Fibroblast of mammary gland (primary cell): ENCODE measurements around the gene SMYD3.

Experiments used
- DNase-seq: peaks from one replicate; pipeline ENCODE4 v3.0.0-alpha.2; 2010; ENCODE audit warnings: low read depth
- H3K4me3 ChIP-seq: 2 replicates; pipeline ENCODE4 v1.5.1; 2011; ENCODE audit warnings: low read depth, mild to moderate bottlenecking, low read length, moderate library complexity; ENCODE audit not compliant: control insufficient read depth
- TF ChIP-seq, protein P1 (sequence below): conservative IDR thresholded peaks from 2 replicates; pipeline ENCODE4 v1.5.1; 2011; ENCODE audit warnings: low read depth, low read length, inconsistent platforms; ENCODE audit not compliant: control insufficient read depth, insufficient read depth

The SMYD3 gene

DNA sequence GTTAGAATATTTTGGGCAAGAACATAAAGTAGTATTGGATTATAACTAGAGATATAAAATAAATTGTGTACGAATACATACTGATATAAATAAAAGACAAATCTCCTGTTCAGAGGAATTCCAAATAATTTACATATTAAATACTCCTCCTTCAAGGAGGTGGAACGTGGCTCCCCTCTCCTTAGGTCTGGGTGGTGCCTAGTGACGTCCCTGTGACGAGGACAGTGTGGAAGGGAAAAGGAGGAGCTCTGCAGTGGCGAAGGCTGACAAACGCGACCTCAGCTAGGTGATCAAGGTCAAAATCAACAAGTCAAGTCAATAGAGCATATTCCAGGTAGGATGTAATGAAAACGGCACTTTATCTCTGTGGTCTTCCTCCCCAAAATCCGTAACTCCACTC, 310.0 kb downstream of the SMYD3 start:
- DNase-seq, result no peak
- no peak overlapping the region for H3K4me3 ChIP-seq
- TF ChIP-seq, protein P1, sequence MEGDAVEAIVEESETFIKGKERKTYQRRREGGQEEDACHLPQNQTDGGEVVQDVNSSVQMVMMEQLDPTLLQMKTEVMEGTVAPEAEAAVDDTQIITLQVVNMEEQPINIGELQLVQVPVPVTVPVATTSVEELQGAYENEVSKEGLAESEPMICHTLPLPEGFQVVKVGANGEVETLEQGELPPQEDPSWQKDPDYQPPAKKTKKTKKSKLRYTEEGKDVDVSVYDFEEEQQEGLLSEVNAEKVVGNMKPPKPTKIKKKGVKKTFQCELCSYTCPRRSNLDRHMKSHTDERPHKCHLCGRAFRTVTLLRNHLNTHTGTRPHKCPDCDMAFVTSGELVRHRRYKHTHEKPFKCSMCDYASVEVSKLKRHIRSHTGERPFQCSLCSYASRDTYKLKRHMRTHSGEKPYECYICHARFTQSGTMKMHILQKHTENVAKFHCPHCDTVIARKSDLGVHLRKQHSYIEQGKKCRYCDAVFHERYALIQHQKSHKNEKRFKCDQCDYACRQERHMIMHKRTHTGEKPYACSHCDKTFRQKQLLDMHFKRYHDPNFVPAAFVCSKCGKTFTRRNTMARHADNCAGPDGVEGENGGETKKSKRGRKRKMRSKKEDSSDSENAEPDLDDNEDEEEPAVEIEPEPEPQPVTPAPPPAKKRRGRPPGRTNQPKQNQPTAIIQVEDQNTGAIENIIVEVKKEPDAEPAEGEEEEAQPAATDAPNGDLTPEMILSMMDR, result no peak

DNA sequence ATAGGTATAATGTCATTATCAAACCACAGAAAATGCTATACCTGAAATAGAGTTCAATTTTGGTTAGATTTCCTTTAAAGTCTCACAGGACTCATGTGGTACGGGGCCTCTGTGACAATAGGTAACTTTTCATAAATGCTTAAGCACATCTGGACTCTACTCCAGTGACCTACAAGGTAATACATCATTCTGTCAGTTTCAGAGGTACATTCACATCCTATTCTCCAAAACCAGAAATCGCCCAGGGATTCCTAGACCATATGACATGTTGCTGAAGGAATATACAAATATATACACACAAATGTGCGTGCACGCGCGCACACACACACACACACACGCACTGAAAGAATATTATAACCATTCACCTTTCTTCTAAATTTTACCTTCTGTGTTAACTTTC, 311.8 kb downstream of the SMYD3 start:
- no peak overlapping the region for H3K4me3 ChIP-seq
- DNase-seq, result no peak
- TF ChIP-seq, protein P1, result no peak

DNA sequence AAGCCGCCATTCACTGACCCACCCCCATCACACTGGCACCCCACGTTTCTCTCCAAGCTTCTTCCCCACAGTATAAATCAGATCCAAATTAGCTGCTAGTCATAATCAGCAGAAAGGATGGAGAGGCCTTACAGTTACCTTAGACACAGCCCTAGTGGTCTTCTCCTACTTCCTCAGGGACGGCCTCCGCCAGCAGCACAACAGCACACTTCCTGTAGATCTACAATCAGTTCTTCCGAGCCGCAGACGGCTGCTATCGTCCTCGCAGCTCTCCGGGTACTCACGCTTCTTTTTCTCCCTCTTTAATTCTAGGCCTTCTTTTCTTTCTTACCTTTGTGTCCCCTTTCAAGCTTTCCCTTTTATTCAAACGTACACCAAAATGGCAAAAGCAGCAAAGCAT, 313.5 kb downstream of the SMYD3 start:
- DNase-seq, result no peak
- TF ChIP-seq, protein P1, result no peak
- no peak overlapping the region for H3K4me3 ChIP-seq

GRCh38 chr1:246189126-246189525, 318.0 kb downstream of the SMYD3 start:
- no peak for DNase-seq
- TF ChIP-seq, protein P1, result no peak
- H3K4me3 ChIP-seq, result no peak overlapping the region

- no peak for DNase-seq
- TF ChIP-seq, protein P1, result no peak
- no peak overlapping the region for H3K4me3 ChIP-seq
These were observed 319.2 kb downstream of the SMYD3 start for GRCh38 chr1:246187834-246188372.

DNA sequence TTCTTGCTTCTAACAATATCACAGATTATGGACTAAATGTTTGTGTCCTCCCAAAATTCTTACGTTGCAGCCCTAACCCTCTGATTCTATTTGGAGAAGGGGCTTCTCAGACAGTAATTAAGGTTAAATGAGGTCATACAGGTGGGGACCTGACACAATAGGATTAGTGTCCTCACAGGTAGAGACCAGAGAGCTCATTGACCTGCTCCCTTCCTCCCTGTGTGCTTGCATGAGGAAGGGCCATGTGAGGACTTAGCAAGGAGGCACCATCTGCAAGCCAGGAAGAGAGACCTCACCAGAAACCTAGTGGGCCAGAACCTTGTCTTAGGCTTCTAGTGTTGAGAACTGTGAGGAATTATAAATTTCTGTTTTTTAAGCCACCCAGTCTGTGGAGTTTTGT, 322.6 kb downstream of the SMYD3 start:
- H3K4me3 ChIP-seq, result no peak overlapping the region
- no peak for DNase-seq
- TF ChIP-seq, protein P1, result no peak

GRCh38 chr1:246182149-246182851, 324.8 kb downstream of the SMYD3 start:
- TF ChIP-seq, protein P1, result no peak
- H3K4me3 ChIP-seq, result no peak overlapping the region
- DNase-seq, result no peak
